Prostate gland (tissue), 2 donors: ENCODE data around the gene PPID.

Experiments used
- CTCF ChIP-seq, 4 experiments: fragments of 200-600 bp in 2 of 4; fragments of 450-650 bp in 2 of 4; sonication (generic) in 2 of 4; IDR thresholded peaks; 1 replicate in 3 of 4; 2 replicates in 1 of 4; pipeline ENCODE4 v1.5.1; 2016 to 2019; ENCODE audit warnings: antibody characterized with exemption in 4 of 4, mild to moderate bottlenecking in 2 of 4, moderate library complexity in 2 of 4
- POLR2A ChIP-seq: fragments of 450-650 bp; IDR thresholded peaks from one replicate; pipeline ENCODE4 v1.6.1; 2016; ENCODE audit warnings: antibody characterized with exemption, mild to moderate bottlenecking
- POLR2AphosphoS5 ChIP-seq: sonication (generic); formaldehyde crosslinking; IDR thresholded peaks from one replicate; pipeline ENCODE4 v1.6.1; 2017; ENCODE audit warnings: antibody characterized with exemption

- TF ChIP-seq CTCF (IDR thresholded peaks at IDR 0.05), result no peak
- no peak for TF ChIP-seq POLR2AphosphoS5
- TF ChIP-seq POLR2A, result no peak
Measured at GRCh38 chr4:158771776-158772175, 48.6 kb upstream of the PPID start.
